ENCODE measurements around the gene ZSCAN10.

- TF ChIP-seq, protein P1, sequence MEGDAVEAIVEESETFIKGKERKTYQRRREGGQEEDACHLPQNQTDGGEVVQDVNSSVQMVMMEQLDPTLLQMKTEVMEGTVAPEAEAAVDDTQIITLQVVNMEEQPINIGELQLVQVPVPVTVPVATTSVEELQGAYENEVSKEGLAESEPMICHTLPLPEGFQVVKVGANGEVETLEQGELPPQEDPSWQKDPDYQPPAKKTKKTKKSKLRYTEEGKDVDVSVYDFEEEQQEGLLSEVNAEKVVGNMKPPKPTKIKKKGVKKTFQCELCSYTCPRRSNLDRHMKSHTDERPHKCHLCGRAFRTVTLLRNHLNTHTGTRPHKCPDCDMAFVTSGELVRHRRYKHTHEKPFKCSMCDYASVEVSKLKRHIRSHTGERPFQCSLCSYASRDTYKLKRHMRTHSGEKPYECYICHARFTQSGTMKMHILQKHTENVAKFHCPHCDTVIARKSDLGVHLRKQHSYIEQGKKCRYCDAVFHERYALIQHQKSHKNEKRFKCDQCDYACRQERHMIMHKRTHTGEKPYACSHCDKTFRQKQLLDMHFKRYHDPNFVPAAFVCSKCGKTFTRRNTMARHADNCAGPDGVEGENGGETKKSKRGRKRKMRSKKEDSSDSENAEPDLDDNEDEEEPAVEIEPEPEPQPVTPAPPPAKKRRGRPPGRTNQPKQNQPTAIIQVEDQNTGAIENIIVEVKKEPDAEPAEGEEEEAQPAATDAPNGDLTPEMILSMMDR (IDR thresholded peaks at IDR 0.05), result no peak
- TF ChIP-seq POLR2AphosphoS5 (IDR thresholded peaks at IDR 0.05), result no peak
Measured at GRCh38 chr16:3142327-3142726, 43.2 kb upstream of the ZSCAN10 start.

All from sigmoid colon (tissue), 4 donors.